ENCODE measurements around the gene B4GALNT3. TPM values are rescaled to one million over a fixed set of nuclear protein-coding genes. Genes with fewer than 3 reads are reported as not detected.
A peak's percentile ranks its signal among the peaks of the same experiment; 100 is the strongest.

B4GALNT3 gene
- total and polyA plus RNA-seq, 2 experiments from 2014 or later, result 2.8 to 15.8 TPM

- Histone ChIP-seq H3K36me3 (ENCODE audit: insufficient read depth) (no peaks in the 10 kb centered on the region), H4K20me1 (replicated peaks; ENCODE audit: insufficient read depth) (no peaks in the 10 kb centered on the region), H3F3A (replicated peaks; ENCODE audit: low read depth) (no peaks in the 10 kb centered on the region; the same call in 1 of the 2 replicates), H3K27me3 (ENCODE audit: insufficient read depth) (peaks cover 7% of the 10 kb centered on the region; the same call in 1 of the 2 replicates), H3K27ac (ENCODE audit: low read depth) (no peak overlapping the region), H3K9me2 (ENCODE audit: insufficient read depth) (no peaks in the 10 kb centered on the region), H3K79me2 (replicated peaks; ENCODE audit: insufficient read depth) (no peaks in the 10 kb centered on the region), H3K4me3 (peak overlapping the region; percentile 30; the same call in 1 of the 2 replicates), H3K4me1 (ENCODE audit: insufficient read depth) (peaks cover 11% of the 10 kb centered on the region; the same call in 1 of the 2 replicates), H3K4me2 (peak overlapping the region; percentile 42; the same call in 1 of the 2 replicates), H2AFZ (peak overlapping the region; percentile 95)
- H3K27me3 Mint-ChIP-seq (ENCODE audit: insufficient read depth, low read depth, poor library complexity), result peaks cover 10% of the 10 kb centered on the region
- TF ChIP-seq ETS1 (IDR thresholded peaks at IDR 0.05) (no peak), NANOG (IDR thresholded peaks at IDR 0.05; ENCODE audit: borderline replicate concordance) (no peak), CREB1 (CRISPR knock-in tag; IDR thresholded peaks at IDR 0.05; ENCODE audit: low read depth) (0 out of 2 replicates have a peak, but pooled peaks have one; percentile 26), CTCF (conservative IDR thresholded peaks at IDR 0.05; ENCODE audit: low read depth in 2 of 2) (peak; percentile 93 to 97), ZNF462 (CRISPR knock-in tag; IDR thresholded peaks at IDR 0.05) (no peak), JUNB (IDR thresholded peaks at IDR 0.05; ENCODE audit: unreplicated experiment) (no peak), POLR2AphosphoS5 (IDR thresholded peaks at IDR 0.05; ENCODE audit: low read depth) (0 out of 2 replicates have a peak, but pooled peaks have one; percentile 22), EZH2 (IDR thresholded peaks at IDR 0.05; ENCODE audit: low read depth, unreplicated experiment) (no peak), EZH2phosphoT487 (IDR thresholded peaks at IDR 0.05; ENCODE audit: unreplicated experiment) (no peak), ZNF114 (CRISPR knock-in tag; IDR thresholded peaks at IDR 0.05) (no peak), ZNF331 (CRISPR knock-in tag; IDR thresholded peaks at IDR 0.05; ENCODE audit: low read depth) (no peak)
- H3K27ac Mint-ChIP-seq, result no peak overlapping the region
- ATAC-seq (peak; percentile 86), DNase-seq (ENCODE audit: low spot score) (peak; percentile 79)
- H3K4me3 Mint-ChIP-seq, result peak overlapping the region; percentile 28; the same call in 1 of the 3 replicates
- H3K4me1 Mint-ChIP-seq, result peaks cover 23% of the 10 kb centered on the region
- no peaks in the 10 kb centered on the region; the same call in 2 of the 3 replicates for H3K9me3 Mint-ChIP-seq
- H3K36me3 Mint-ChIP-seq (ENCODE audit: low read depth), result no peaks in the 10 kb centered on the region; the same call in 2 of the 3 replicates
Observed at GRCh38 chr12:575948-576614, 116.3 kb downstream of the B4GALNT3 start.
